ENCODE results near the gene PSMB2.

GRCh38 chr1:35644204-35644603, 2.9 kb upstream of the PSMB2 start:
- TF ChIP-seq CTCF (conservative IDR thresholded peaks at IDR 0.05; ENCODE audit: low read length) (no peak), EZH2phosphoT487 (IDR thresholded peaks at IDR 0.05; ENCODE audit: borderline replicate concordance, low read depth, low read length) (no peak)
